Right forelimb (tissue), 1 donor: ENCODE data around the gene ZCCHC18.
"Not testable (repeated sequence)": the region's sequence is repeated elsewhere in the genome, so short reads cannot be mapped to it uniquely, and the experiment has no call there.

Experiments used
- DNase-seq: peaks from one replicate; pipeline ENCODE4 v3.0.0-alpha.2; 2018

Gene ZCCHC18

GRCh38 chrX:104112326-104112951 lies at the start of gene ZCCHC18:
Gene ZCCHC18, plus strand, starts transcription at chrX:104112523. Its CDS starts 1,589 bp downstream, at chrX:104114112.
- DNase-seq, result peak; percentile 74

GRCh38 chrX:104062636-104063035 lies 49.7 kb upstream of the ZCCHC18 start:
- DNase-seq, result not testable (repeated sequence)

GRCh38 chrX:104075778-104076445 lies 36.4 kb upstream of the ZCCHC18 start, which contains the start of gene TMSB15C:
Gene TMSB15C, minus strand, starts transcription at chrX:104076236.
- DNase-seq, result not testable (repeated sequence)

- DNase-seq, result not testable (repeated sequence)
Measured at GRCh38 chrX:104077854-104078253, 34.5 kb upstream of the ZCCHC18 start.

- DNase-seq, result no peak
Measured at GRCh38 chrX:104084063-104084462, 28.3 kb upstream of the ZCCHC18 start.

GRCh38 chrX:104084534-104085277 lies 27.6 kb upstream of the ZCCHC18 start:
- DNase-seq, result no peak

GRCh38 chrX:104085477-104085876 lies 26.8 kb upstream of the ZCCHC18 start:
- DNase-seq, result no peak

- no peak for DNase-seq
Measured at GRCh38 chrX:104085919-104086318, 26.4 kb upstream of the ZCCHC18 start.

- DNase-seq, result no peak
Measured at GRCh38 chrX:104098151-104098808, 14.0 kb upstream of the ZCCHC18 start.

- no peak for DNase-seq
Measured at GRCh38 chrX:104098919-104099318, 13.4 kb upstream of the ZCCHC18 start.

GRCh38 chrX:104104676-104105075 lies 7.6 kb upstream of the ZCCHC18 start:
- DNase-seq, result no peak

- DNase-seq, result no peak
Measured at GRCh38 chrX:104105330-104106262, 6.7 kb upstream of the ZCCHC18 start.

- DNase-seq, result no peak
Measured at GRCh38 chrX:104108955-104109354, 3.4 kb upstream of the ZCCHC18 start.

- not testable (repeated sequence) for DNase-seq
Measured at GRCh38 chrX:104110491-104111240, 1.7 kb upstream of the ZCCHC18 start.

- no peak for DNase-seq
Measured at GRCh38 chrX:104113222-104113965, 1.1 kb downstream of the ZCCHC18 start.

GRCh38 chrX:104117759-104118158 lies 5.4 kb downstream of the ZCCHC18 start:
- DNase-seq, result no peak

GRCh38 chrX:104118765-104119164 lies 6.4 kb downstream of the ZCCHC18 start:
- DNase-seq, result no peak

GRCh38 chrX:104122829-104123228 lies 10.5 kb downstream of the ZCCHC18 start:
- DNase-seq, result no peak

- no peak for DNase-seq
Measured at GRCh38 chrX:104126856-104127255, 14.5 kb downstream of the ZCCHC18 start.

- no peak for DNase-seq
Measured at GRCh38 chrX:104130808-104131207, 18.5 kb downstream of the ZCCHC18 start.
